Astrocyte (in vitro differentiated cells and primary cell): ENCODE measurements around the gene ELFN2. TPM values are rescaled to one million over a fixed set of nuclear protein-coding genes. Genes with fewer than 3 reads are reported as not detected.
A peak's percentile ranks its signal among the peaks of the same experiment; 100 is the strongest.

Experiments used
- DNase-seq: peaks from one replicate; pipeline ENCODE4 v3.0.0-alpha.2; 2010; ENCODE audit warnings: low read depth
- FAIRE-seq: peaks from 2 replicates; lab custom pipeline; 2011; peaks lifted over from hg19 to GRCh38; lab: Jason Lieb, UNC
- H2AFZ ChIP-seq: 2 replicates; pipeline ENCODE4 v1.6.0; 2012; ENCODE audit warnings: low read depth, low read length, inconsistent platforms
- H3K27ac ChIP-seq: 2 replicates; pipeline ENCODE4 v1.5.1; 2011; ENCODE audit warnings: low read depth, low read length, inconsistent platforms
- H3K27me3 ChIP-seq: 2 replicates; pipeline ENCODE4 v1.6.0; 2011; ENCODE audit warnings: low read length, inconsistent platforms; ENCODE audit not compliant: insufficient read depth
- H3K36me3 ChIP-seq: 2 replicates; pipeline ENCODE4 v1.5.1; 2011; ENCODE audit warnings: low read length, inconsistent platforms; ENCODE audit not compliant: insufficient read depth
- H3K4me1 ChIP-seq: 2 replicates; pipeline ENCODE4 v1.5.1; 2011; ENCODE audit warnings: low read length, inconsistent platforms; ENCODE audit not compliant: insufficient read depth
- H3K4me2 ChIP-seq: 2 replicates; pipeline ENCODE4 v1.6.0; 2012; ENCODE audit warnings: low read length, inconsistent platforms
- H3K4me3 ChIP-seq: 2 replicates; pipeline ENCODE4 v1.5.1; 2011; ENCODE audit warnings: low read depth, mild to moderate bottlenecking, low read length, inconsistent platforms; ENCODE audit not compliant: insufficient read depth
- H3K79me2 ChIP-seq: 2 replicates; pipeline ENCODE4 v1.6.0; 2012; ENCODE audit warnings: mild to moderate bottlenecking, low read length, inconsistent platforms; ENCODE audit not compliant: insufficient read depth
- H3K9ac ChIP-seq: 2 replicates; pipeline ENCODE4 v1.6.0; 2012; ENCODE audit warnings: mild to moderate bottlenecking, low read length, inconsistent platforms
- H3K9me3 ChIP-seq: 2 replicates; pipeline ENCODE4 v1.5.1; 2012; ENCODE audit warnings: low read depth, mild to moderate bottlenecking, low read length, inconsistent platforms; ENCODE audit not compliant: insufficient read depth
- H4K20me1 ChIP-seq: 2 replicates; pipeline ENCODE4 v1.6.0; 2012; ENCODE audit warnings: low read length, inconsistent platforms; ENCODE audit not compliant: insufficient read depth
- H3K27ac Mint-ChIP-seq: one replicate; pipeline ENCODE4 v1.8.0; 2021; ENCODE audit warnings: mild to moderate bottlenecking, mixed read lengths; ENCODE audit not compliant: unreplicated experiment
- H3K27me3 Mint-ChIP-seq: one replicate; pipeline ENCODE4 v1.8.0; 2021; ENCODE audit warnings: low read depth, mixed read lengths; ENCODE audit not compliant: unreplicated experiment
- H3K36me3 Mint-ChIP-seq: one replicate; pipeline ENCODE4 v1.8.0; 2021; ENCODE audit warnings: low read depth, mixed read lengths; ENCODE audit not compliant: unreplicated experiment
- H3K4me1 Mint-ChIP-seq: one replicate; pipeline ENCODE4 v1.8.0; 2021; ENCODE audit warnings: low read depth, mixed read lengths; ENCODE audit not compliant: unreplicated experiment
- H3K4me3 Mint-ChIP-seq: one replicate; pipeline ENCODE4 v1.8.0; 2021; ENCODE audit warnings: mild to moderate bottlenecking, moderate library complexity, mixed read lengths; ENCODE audit not compliant: unreplicated experiment
- H3K9me3 Mint-ChIP-seq: one replicate; pipeline ENCODE4 v1.8.0; 2021; ENCODE audit warnings: mild to moderate bottlenecking, mixed read lengths; ENCODE audit not compliant: unreplicated experiment
- CTCF ChIP-seq: IDR thresholded peaks from 2 replicates; pipeline ENCODE4 v1.5.1; 2011; ENCODE audit warnings: low read depth, mild to moderate bottlenecking, inconsistent platforms, low read length, moderate library complexity; ENCODE audit not compliant: insufficient read depth
- EZH2 ChIP-seq: IDR thresholded peaks from 2 replicates; pipeline ENCODE4 v1.6.1; 2012; ENCODE audit warnings: mild to moderate bottlenecking, low read length, inconsistent platforms; ENCODE audit not compliant: insufficient read depth
- total RNA-seq: library from RNA; stranded (reverse); gene quantifications from 2 replicates; pipeline ENCODE4 v1.2.1, GENCODE V29; 2021

ELFN2 gene
- total RNA-seq, 1 donor from 2014 or later = 2.8 TPM

- Mint-ChIP-seq H3K36me3 (no peaks in the 10 kb centered on the region), H3K27me3 (peaks cover 57% of the 10 kb centered on the region), H3K27ac (no peak overlapping the region), H3K4me1 (peaks cover 8% of the 10 kb centered on the region), H3K9me3 (no peaks in the 10 kb centered on the region), H3K4me3 (no peak overlapping the region)
- no peaks in the 10 kb centered on the region for H3K36me3 ChIP-seq
- H3K4me1 ChIP-seq = peaks cover 25% of the 10 kb centered on the region
- no peak overlapping the region for H2AFZ ChIP-seq
- no peak overlapping the region for H3K4me3 ChIP-seq
- H3K9me3 ChIP-seq = no peaks in the 10 kb centered on the region
- DNase-seq = no peak
- H3K4me2 ChIP-seq = no peak overlapping the region
- H3K79me2 ChIP-seq = no peaks in the 10 kb centered on the region
- no peak for TF ChIP-seq EZH2
- TF ChIP-seq CTCF = no peak
- no peak for FAIRE-seq
- H3K27ac ChIP-seq = no peak overlapping the region
- no peak overlapping the region for H3K9ac ChIP-seq
- peaks cover 20% of the 10 kb centered on the region for H3K27me3 ChIP-seq
- H4K20me1 ChIP-seq = no peaks in the 10 kb centered on the region
Measured at GRCh38 chr22:37338539-37339246, 88.6 kb downstream of the ELFN2 start.

- no peaks in the 10 kb centered on the region for H3K36me3 Mint-ChIP-seq
- Histone ChIP-seq H3K36me3 (no peaks in the 10 kb centered on the region), H3K4me2 (peak overlapping the region; percentile 17), H3K27me3 (peaks cover 23% of the 10 kb centered on the region), H3K4me3 (no peak overlapping the region), H3K9ac (no peak overlapping the region), H3K4me1 (peaks cover 25% of the 10 kb centered on the region), H3K79me2 (no peaks in the 10 kb centered on the region), H4K20me1 (no peaks in the 10 kb centered on the region), H3K27ac (no peak overlapping the region), H3K9me3 (no peaks in the 10 kb centered on the region), H2AFZ (no peak overlapping the region)
- H3K4me1 Mint-ChIP-seq = peaks cover 8% of the 10 kb centered on the region
- no peak for TF ChIP-seq EZH2
- TF ChIP-seq CTCF = no peak
- no peak overlapping the region for H3K4me3 Mint-ChIP-seq
- peaks cover 64% of the 10 kb centered on the region for H3K27me3 Mint-ChIP-seq
- H3K27ac Mint-ChIP-seq = no peak overlapping the region
- no peak for DNase-seq
- no peak for FAIRE-seq
- H3K9me3 Mint-ChIP-seq = no peaks in the 10 kb centered on the region
Measured at GRCh38 chr22:37337204-37337943, 89.9 kb downstream of the ELFN2 start.
